ENCODE results near the gene CUL1. TPM values are rescaled to one million over a fixed set of nuclear protein-coding genes. Genes with fewer than 3 reads are reported as not detected.

CUL1 gene
- total RNA-seq, 2 experiments from 2014 or later, result 40.5 to 56.6 TPM

DNA sequence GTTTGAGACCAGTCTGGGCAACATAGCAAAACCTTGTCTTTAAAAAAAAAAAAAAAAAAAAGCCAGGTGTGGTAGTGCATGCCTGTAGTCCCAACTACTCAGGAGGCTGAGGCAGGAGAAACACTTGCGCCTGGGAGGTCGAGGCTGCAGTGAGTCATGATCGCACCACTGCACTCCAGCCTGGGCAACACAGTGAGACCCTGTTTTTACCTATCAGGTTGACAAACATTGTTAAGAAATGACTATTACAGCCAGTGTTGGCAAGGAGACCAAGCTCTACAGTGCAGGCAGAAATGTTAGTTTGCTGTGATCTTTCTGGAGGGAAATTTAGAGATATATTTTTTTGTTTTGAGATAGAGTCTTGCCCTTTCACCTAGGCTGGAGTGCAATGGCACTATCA lies 37.3 kb downstream of the CUL1 start:
- Histone ChIP-seq H2AFZ (ENCODE audit: low read length) (no peak overlapping the region), H3K9me2 (ENCODE audit: insufficient read depth, low read length) (no peaks in the 10 kb centered on the region), H3K9me3 (ENCODE audit: low read length) (no peaks in the 10 kb centered on the region), H3K79me2 (ENCODE audit: insufficient read depth, low read depth, low read length) (peaks cover 13% of the 10 kb centered on the region; the same call in 1 of the 2 replicates), H3K4me2 (ENCODE audit: low read length) (no peak overlapping the region), H3K36me3 (ENCODE audit: insufficient read depth, low read length) (peaks cover 86% of the 10 kb centered on the region), H3K4me1 (ENCODE audit: insufficient read depth, low read length, poor library complexity, severe bottlenecking) (no peaks in the 10 kb centered on the region), H3K4me3 (ENCODE audit: low read depth, low read length, poor library complexity, severe bottlenecking) (no peak overlapping the region), H4K20me1 (ENCODE audit: insufficient read depth, low read length) (no peaks in the 10 kb centered on the region; the same call in 1 of the 2 replicates), H3K27ac (ENCODE audit: low read depth, low read length, poor library complexity, severe bottlenecking) (no peak overlapping the region)
- intact Hi-C loops (cut with micrococcal nuclease; ENCODE audit: unreplicated experiment), result no loop called here
- ChIA-PET POLR2A (interaction anchor here (0.6 kb wide), 1 partner anchor 9 kb away, joined by 3 read pairs; no protein-coding TSS in a partner anchor), CTCF (ENCODE audit: unreplicated experiment) (no interaction called here)
- DNase-seq (ENCODE audit: low spot score), result no peak
- no TSS peak for BruUV-seq (replicated peaks)
- no peak for TF ChIP-seq CTCF (conservative IDR thresholded peaks at IDR 0.05; ENCODE audit: low read length)
- no peak for TF ChIP-seq EZH2phosphoT487 (IDR thresholded peaks at IDR 0.05; ENCODE audit: borderline replicate concordance, low read depth, low read length)

DNA sequence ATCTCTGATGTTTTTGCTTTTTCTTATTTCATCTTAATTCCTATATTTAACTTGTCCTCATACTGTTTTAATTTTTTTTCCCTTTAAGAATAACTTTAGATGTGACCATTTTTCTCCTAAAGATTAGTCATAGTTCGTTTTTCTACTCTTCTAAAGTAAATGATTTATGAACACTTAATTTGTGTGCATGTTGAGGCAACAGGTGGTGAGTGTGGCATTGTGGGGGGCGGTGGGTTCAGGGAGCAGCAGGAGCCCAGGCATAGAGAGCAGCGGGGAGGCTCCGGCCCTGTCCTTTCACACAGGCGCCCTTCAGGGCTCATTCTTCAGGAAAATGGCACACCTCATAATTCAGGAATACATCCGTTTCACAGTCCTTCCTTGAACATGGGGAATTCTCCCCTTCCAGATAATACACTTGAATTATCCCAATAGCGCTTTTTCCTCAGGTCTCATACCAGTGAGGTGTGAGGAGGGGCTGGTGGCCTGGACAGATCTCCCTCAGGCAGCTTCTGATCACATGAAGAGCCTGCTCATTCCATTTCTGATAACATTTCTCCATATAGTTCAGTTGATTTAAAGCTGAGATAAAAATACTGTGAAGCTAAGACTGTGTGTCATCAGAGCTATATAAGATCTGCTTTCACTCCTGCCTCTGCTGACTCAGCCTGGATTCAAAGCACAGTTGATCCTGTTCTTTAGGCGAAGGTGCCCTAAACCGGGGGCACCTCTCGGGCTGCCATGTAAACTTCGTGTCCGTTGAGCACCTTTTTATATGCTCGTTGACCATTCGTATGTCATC lies 40.2 kb downstream of the CUL1 start:
- intact Hi-C loops (cut with micrococcal nuclease; ENCODE audit: unreplicated experiment), result no loop called here
- H3K79me2 ChIP-seq (ENCODE audit: insufficient read depth, low read depth, low read length), result no peaks in the 10 kb centered on the region
- no peak overlapping the region for H3K4me3 ChIP-seq (ENCODE audit: low read depth, low read length, poor library complexity, severe bottlenecking)
- peaks cover 5% of the 10 kb centered on the region; the same call in 1 of the 2 replicates for H3K9me3 ChIP-seq (ENCODE audit: low read length)
- no peak for TF ChIP-seq EZH2phosphoT487 (IDR thresholded peaks at IDR 0.05; ENCODE audit: borderline replicate concordance, low read depth, low read length)
- TF ChIP-seq CTCF (conservative IDR thresholded peaks at IDR 0.05; ENCODE audit: low read length), result no peak
- no peak overlapping the region for H2AFZ ChIP-seq (ENCODE audit: low read length)
- no peaks in the 10 kb centered on the region for H3K4me1 ChIP-seq (ENCODE audit: insufficient read depth, low read length, poor library complexity, severe bottlenecking)
- peaks cover 85% of the 10 kb centered on the region for H3K36me3 ChIP-seq (ENCODE audit: insufficient read depth, low read length)
- no peak overlapping the region for H3K27ac ChIP-seq (ENCODE audit: low read depth, low read length, poor library complexity, severe bottlenecking)
- BruUV-seq (replicated peaks), result no TSS peak
- POLR2A ChIA-PET, result no interaction called here
- CTCF ChIA-PET (ENCODE audit: unreplicated experiment), result no interaction called here
- no peaks in the 10 kb centered on the region; the same call in 1 of the 2 replicates for H4K20me1 ChIP-seq (ENCODE audit: insufficient read depth, low read length)
- DNase-seq (ENCODE audit: low spot score), result no peak
- no peak overlapping the region for H3K4me2 ChIP-seq (ENCODE audit: low read length)
- H3K9me2 ChIP-seq (ENCODE audit: insufficient read depth, low read length), result no peaks in the 10 kb centered on the region

- ChIA-PET CTCF (ENCODE audit: unreplicated experiment) (no interaction called here), POLR2A (interaction anchor here (0.5 to 2.1 kb wide), 8 partner anchors 9 to 127 kb away, joined by 3 to 15 read pairs (median 5); partner anchors contain the start of gene CUL1)
- intact Hi-C loops (cut with micrococcal nuclease; ENCODE audit: unreplicated experiment), result no loop called here
- DNase-seq (ENCODE audit: low spot score), result no peak
- H3K4me3 ChIP-seq (ENCODE audit: low read depth, low read length, poor library complexity, severe bottlenecking), result no peak overlapping the region
- TF ChIP-seq EZH2phosphoT487 (IDR thresholded peaks at IDR 0.05; ENCODE audit: borderline replicate concordance, low read depth, low read length) (no peak), CTCF (conservative IDR thresholded peaks at IDR 0.05; ENCODE audit: low read length) (no peak)
- H4K20me1 ChIP-seq (ENCODE audit: insufficient read depth, low read length), result no peaks in the 10 kb centered on the region
- H3K9me3 ChIP-seq (ENCODE audit: low read length), result peaks cover 5% of the 10 kb centered on the region; the same call in 1 of the 2 replicates
- peaks cover 74% of the 10 kb centered on the region for H3K36me3 ChIP-seq (ENCODE audit: insufficient read depth, low read length)
- H3K79me2 ChIP-seq (ENCODE audit: insufficient read depth, low read depth, low read length), result 0 out of 2 replicates have a peak, but pooled peaks cover 3% of the 10 kb centered on the region
- BruUV-seq (replicated peaks), result no TSS peak
- no peak overlapping the region for H3K27ac ChIP-seq (ENCODE audit: low read depth, low read length, poor library complexity, severe bottlenecking)
- no peaks in the 10 kb centered on the region for H3K9me2 ChIP-seq (ENCODE audit: insufficient read depth, low read length)
- no peaks in the 10 kb centered on the region for H3K4me1 ChIP-seq (ENCODE audit: insufficient read depth, low read length, poor library complexity, severe bottlenecking)
- H2AFZ ChIP-seq (ENCODE audit: low read length), result no peak overlapping the region
- no peak overlapping the region for H3K4me2 ChIP-seq (ENCODE audit: low read length)
These were observed 47.4 kb downstream of the CUL1 start for GRCh38 chr7:148746135-148746534.

Data from OCI-LY7 (cell line).